T-cell (primary cell): ENCODE data around the gene CCL20. TPM values are rescaled to one million over a fixed set of nuclear protein-coding genes. Genes with fewer than 3 reads are reported as not detected.
A peak's percentile ranks its signal among the peaks of the same experiment; 100 is the strongest.
"Not testable (repeated sequence)": the region's sequence is repeated elsewhere in the genome, so short reads cannot be mapped to it uniquely, and the experiment has no call there.

Experiments
- ATAC-seq, 4 experiments: fragments of 200-7000 bp in 3 of 4; fragments of 150-1000 bp in 1 of 4; cut with Tn5 transposase; replicated peaks in 1 of 4; 1 replicate in 3 of 4; 2 replicates in 1 of 4; pipeline ENCODE4 v1.10.0; 2021; ENCODE audit warnings: moderate library complexity in 3 of 4, mild to moderate bottlenecking in 2 of 4, moderate number of reproducible peaks in 1 of 4
- CTCF ChIA-PET, 2 donors: fragments of 300-600 bp; sonication (Branson Sonifier 250); formaldehyde crosslinking; loops; one replicate each; lab custom pipeline; 2022; ENCODE audit warnings: antibody characterized with exemption in 2 of 2; lab: Charles Lee
- POLR2A ChIA-PET, 2 donors: fragments of 300-600 bp; sonication (Branson Sonifier 250); formaldehyde crosslinking; loops; one replicate each; lab custom pipeline; 2022; ENCODE audit warnings: antibody characterized with exemption in 2 of 2; lab: Charles Lee
- DNase-seq, 35 experiments: peaks; one replicate each; pipeline versions ENCODE4 v3.0.0 to v3.0.0-alpha.2; 2013 to 2023
- H3K27ac ChIP-seq: one replicate; pipeline ENCODE4 v1.5.1; 2013; ENCODE audit warnings: low read length
- H3K27me3 ChIP-seq, 2 experiments: replicated peaks in 1 of 2; 1 replicate in 1 of 2; 2 replicates in 1 of 2; pipeline versions ENCODE4 v1.6.1 to v1.7.0; 2013; ENCODE audit warnings: low read length in 1 of 2, mixed read lengths in 1 of 2; ENCODE audit not compliant: control insufficient read depth in 2 of 2, insufficient read depth in 2 of 2; ENCODE audit errors: extremely low read depth in 1 of 2
- H3K36me3 ChIP-seq, 2 donors: 1 replicate in 1 of 2; 2 replicates in 1 of 2; pipeline versions ENCODE4 v1.6.1 to v1.7.0; 2013; ENCODE audit warnings: low read length in 1 of 2; ENCODE audit not compliant: control insufficient read depth in 2 of 2, insufficient read depth in 1 of 2; ENCODE audit errors: extremely low read depth in 1 of 2
- H3K4me1 ChIP-seq, 2 experiments: 1 replicate in 1 of 2; 2 replicates in 1 of 2; pipeline versions ENCODE4 v1.6.1 to v1.7.0; 2013; ENCODE audit warnings: low read length in 2 of 2, mixed read lengths in 1 of 2; ENCODE audit not compliant: insufficient read depth in 2 of 2, control insufficient read depth in 1 of 2; ENCODE audit errors: extremely low read depth in 1 of 2
- H3K4me3 ChIP-seq, 2 donors: 1 replicate in 1 of 2; 2 replicates in 1 of 2; pipeline versions ENCODE4 v1.5.1 to v1.7.0; 2013; ENCODE audit warnings: mild to moderate bottlenecking in 2 of 2, low read length in 1 of 2, moderate library complexity in 1 of 2; ENCODE audit not compliant: control insufficient read depth in 1 of 2; ENCODE audit errors: extremely low read depth in 1 of 2
- H3K9me3 ChIP-seq: 2 replicates; pipeline ENCODE4 v1.7.0; 2013
- H3K27ac Mint-ChIP-seq, 2 donors: one replicate each; pipeline ENCODE4 v1.8.0; 2020 to 2021; ENCODE audit warnings: mild to moderate bottlenecking in 2 of 2, mixed read lengths in 2 of 2
- H3K27me3 Mint-ChIP-seq, 2 donors: one replicate each; pipeline ENCODE4 v1.8.0; 2021 to 2022; ENCODE audit warnings: mixed read lengths in 2 of 2
- H3K36me3 Mint-ChIP-seq: one replicate; pipeline ENCODE4 v1.8.0; 2021; ENCODE audit warnings: mixed read lengths
- H3K4me1 Mint-ChIP-seq, 3 donors: one replicate each; pipeline ENCODE4 v1.8.0; 2020 to 2022; ENCODE audit warnings: mixed read lengths in 3 of 3, mild to moderate bottlenecking in 1 of 3
- H3K4me3 Mint-ChIP-seq, 3 donors: one replicate each; pipeline ENCODE4 v1.8.0; 2020 to 2022; ENCODE audit warnings: mild to moderate bottlenecking in 3 of 3, mixed read lengths in 3 of 3, moderate library complexity in 3 of 3
- H3K9me3 Mint-ChIP-seq, 3 donors: one replicate each; pipeline ENCODE4 v1.8.0; 2020 to 2022; ENCODE audit warnings: mixed read lengths in 3 of 3
- WGBS: methylation state at CpG from one replicate; pipeline ENCODE4 v1.1.5; 2013; ENCODE audit warnings: missing lambda C conversion rate; ENCODE audit not compliant: insufficient coverage; 5-methylcytosine and 5-hydroxymethylcytosine counted together
- total RNA-seq, 35 experiments: library from RNA in 6 of 35; stranded (reverse) in 6 of 35; fragments of 120-200 nt in 1 of 35; gene quantifications; one replicate each; pipeline versions ENCODE4 v1.2.1 to v1.2.4 and lab custom pipeline; 2013 to 2026

CCL20 gene
- total RNA-seq, 5 donors from 2014 or later (not counting 1 experiment from before 2014, with no cell fraction given), result 1.8 to 3.0 (median 1.9) TPM; not detected in 2

DNA sequence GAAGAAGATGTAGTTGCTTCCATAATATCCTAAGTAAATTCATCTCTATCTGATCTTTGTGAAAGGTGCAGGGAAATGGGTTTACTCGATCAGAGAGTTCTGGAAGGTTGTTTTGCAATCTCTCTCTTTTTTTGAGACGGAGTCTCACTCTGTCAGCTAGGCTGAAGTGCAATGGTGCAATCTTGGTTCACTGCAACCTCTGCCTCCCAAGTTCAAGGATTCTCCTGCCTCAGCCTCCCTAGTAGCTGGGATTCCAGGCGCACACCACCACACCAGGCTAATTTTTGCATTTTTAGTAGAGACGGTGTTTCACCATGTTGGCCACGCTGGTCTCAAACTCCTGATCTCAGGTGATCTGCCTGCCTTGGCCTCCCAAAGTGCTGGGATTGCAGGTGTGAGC lies 16.9 kb upstream of the CCL20 start:
- H3K4me3 Mint-ChIP-seq, H3K4me1 Mint-ChIP-seq, H3K36me3 Mint-ChIP-seq, ATAC-seq, POLR2A ChIA-PET, H3K36me3 ChIP-seq, H3K27ac ChIP-seq, H3K9me3 ChIP-seq, CTCF ChIA-PET, H3K4me3 ChIP-seq, H3K27ac Mint-ChIP-seq, H3K4me1 ChIP-seq, DNase-seq, H3K27me3 ChIP-seq, H3K27me3 Mint-ChIP-seq, H3K9me3 Mint-ChIP-seq: not testable (repeated sequence)
- WGBS, result 95% methylated on average over 3 of the region's 5 CpGs

GRCh38 chr2:227799202-227799601 lies 14.4 kb upstream of the CCL20 start:
- H3K27me3 Mint-ChIP-seq, result peaks cover 0 to 10% of the 10 kb centered on the region in 2 donors
- Histone ChIP-seq H3K4me3 (no peak overlapping the region), H3K4me1 (no peaks in the 10 kb centered on the region), H3K36me3 (no peaks in the 10 kb centered on the region), H3K9me3 (no peaks in the 10 kb centered on the region), H3K27me3 (peaks cover 0 to 4% of the 10 kb centered on the region in 2 experiments), H3K27ac (no peak overlapping the region)
- DNase-seq, result no peak
- H3K4me3 Mint-ChIP-seq, result no peak overlapping the region
- no peaks in the 10 kb centered on the region for H3K4me1 Mint-ChIP-seq
- no peak overlapping the region for H3K27ac Mint-ChIP-seq
- CTCF ChIA-PET, result no interaction called here
- no peak for ATAC-seq
- no CpG with 5 or more reads among the region's 3 CpGs for WGBS
- no peaks in the 10 kb centered on the region for H3K36me3 Mint-ChIP-seq
- no peaks in the 10 kb centered on the region for H3K9me3 Mint-ChIP-seq
- POLR2A ChIA-PET, result no interaction called here

- CTCF ChIA-PET, result no interaction called here
- ATAC-seq, result no peak
Observed at GRCh38 chr2:227802882-227803281, 10.8 kb upstream of the CCL20 start.

DNA sequence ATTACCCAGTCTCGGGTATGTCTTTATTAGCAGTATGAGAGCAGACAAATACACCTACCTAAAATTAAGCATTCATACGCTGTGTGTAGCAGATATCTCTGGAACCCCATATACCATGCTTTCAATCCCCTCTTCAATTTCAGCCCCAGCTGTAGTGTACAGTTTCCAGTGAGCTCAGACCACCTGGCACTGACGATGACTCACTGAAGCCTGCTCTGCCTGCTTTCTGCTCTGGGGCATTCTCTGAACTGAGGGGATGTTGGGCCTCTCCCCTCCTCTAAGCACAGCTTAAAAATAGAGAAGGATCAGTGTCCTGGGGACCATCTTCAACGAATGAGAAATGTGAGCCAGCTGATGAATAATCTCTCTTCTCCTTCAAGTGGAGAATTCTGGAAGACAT lies 8.7 kb upstream of the CCL20 start:
- ChIA-PET CTCF (interaction anchor here in 1 of 2 donors (1.0 kb wide), 1 partner anchor 57 kb away, joined by 5 read pairs; no protein-coding TSS in a partner anchor), POLR2A (no interaction called here)
- peaks cover 0 to 6% of the 10 kb centered on the region in 2 experiments for H3K4me1 ChIP-seq
- H3K27me3 ChIP-seq, result no peaks in the 10 kb centered on the region
- Mint-ChIP-seq H3K36me3 (no peaks in the 10 kb centered on the region), H3K4me3 (no peak overlapping the region), H3K9me3 (peaks cover 0 to 4% (median 0%) of the 10 kb centered on the region in 3 donors), H3K27ac (peak overlapping the region in 1 of 2 donors; percentile 74), H3K27me3 (peaks cover 0 to 18% of the 10 kb centered on the region in 2 donors), H3K4me1 (peaks cover 0 to 8% (median 3%) of the 10 kb centered on the region in 3 donors)
- H3K27ac ChIP-seq, result peak overlapping the region; percentile 53
- WGBS, result 100% methylated on average over 2 of the region's 4 CpGs
- no peaks in the 10 kb centered on the region for H3K9me3 ChIP-seq
- DNase-seq, result no peak
- H3K4me3 ChIP-seq, result no peak overlapping the region
- H3K36me3 ChIP-seq, result no peaks in the 10 kb centered on the region
- ATAC-seq, result no peak

More at GRCh38 chr2:227802882-227803281, 10.8 kb upstream of the CCL20 start:
- Mint-ChIP-seq H3K36me3 (no peaks in the 10 kb centered on the region), H3K4me1 (peaks cover 0 to 8% (median 3%) of the 10 kb centered on the region in 3 donors), H3K4me3 (no peak overlapping the region), H3K9me3 (peaks cover 0 to 4% (median 0%) of the 10 kb centered on the region in 3 donors), H3K27me3 (peaks cover 0 to 18% of the 10 kb centered on the region in 2 donors), H3K27ac (no peak overlapping the region)
- no CpG with 5 or more reads among the region's 2 CpGs for WGBS
- POLR2A ChIA-PET, result no interaction called here
- no peak overlapping the region for H3K27ac ChIP-seq
- H3K4me1 ChIP-seq, result peaks cover 0 to 6% of the 10 kb centered on the region in 2 experiments
- H3K27me3 ChIP-seq, result no peaks in the 10 kb centered on the region
- no peak overlapping the region for H3K4me3 ChIP-seq
- no peaks in the 10 kb centered on the region for H3K36me3 ChIP-seq
- H3K9me3 ChIP-seq, result no peaks in the 10 kb centered on the region
- DNase-seq, result no peak

DNA sequence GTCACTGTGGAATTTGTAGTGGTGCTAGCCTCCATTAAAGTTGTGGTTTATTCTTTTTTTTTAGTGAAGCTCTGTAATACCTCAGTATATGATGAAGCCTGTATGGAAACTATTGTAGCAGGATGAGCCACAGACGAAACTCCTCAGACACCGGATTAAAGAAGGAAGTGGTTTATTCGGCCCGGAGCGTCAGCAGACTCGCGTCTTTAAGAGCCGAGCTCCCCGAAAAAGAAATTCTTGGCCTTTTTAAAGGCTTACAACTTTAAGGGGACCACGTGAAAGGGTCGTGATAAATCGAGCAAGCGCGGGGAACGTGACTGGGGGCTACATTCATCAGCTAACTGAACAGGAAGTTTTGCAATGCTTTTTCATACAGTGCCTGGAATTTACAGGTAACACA lies 8.1 kb upstream of the CCL20 start:
- H3K4me3 ChIP-seq, result peak overlapping the region; percentile 27 to 46
- POLR2A ChIA-PET, result interaction anchor here in 1 of 2 donors (0.6 to 1.4 kb wide), 2 partner anchors 11 to 50 kb away, joined by 3 to 6 read pairs; no protein-coding TSS in a partner anchor
- DNase-seq, result peak in 18 of 35 experiments; percentile 8 to 61 (median 26)
- Mint-ChIP-seq H3K27me3 (peaks cover 0 to 17% of the 10 kb centered on the region in 2 donors), H3K4me1 (peaks cover 0 to 8% (median 3%) of the 10 kb centered on the region in 3 donors), H3K9me3 (peaks cover 0 to 4% (median 0%) of the 10 kb centered on the region in 3 donors), H3K36me3 (no peaks in the 10 kb centered on the region), H3K4me3 (peak overlapping the region; percentile 49 to 69 (median 58)), H3K27ac (peak overlapping the region; percentile 41 to 74)
- H3K27ac ChIP-seq, result peak overlapping the region; percentile 66
- no peaks in the 10 kb centered on the region for H3K9me3 ChIP-seq
- no peaks in the 10 kb centered on the region for H3K36me3 ChIP-seq
- WGBS, result 38% methylated on average over 11 of the region's 15 CpGs
- peaks cover 0 to 6% of the 10 kb centered on the region in 2 experiments for H3K4me1 ChIP-seq
- CTCF ChIA-PET, result interaction anchor here in 1 of 2 donors (1.0 kb wide), 1 partner anchor 57 kb away, joined by 5 read pairs; no protein-coding TSS in a partner anchor
- ATAC-seq, result peak in 2 of 4 experiments; percentile 29 to 35
- no peaks in the 10 kb centered on the region for H3K27me3 ChIP-seq

DNA sequence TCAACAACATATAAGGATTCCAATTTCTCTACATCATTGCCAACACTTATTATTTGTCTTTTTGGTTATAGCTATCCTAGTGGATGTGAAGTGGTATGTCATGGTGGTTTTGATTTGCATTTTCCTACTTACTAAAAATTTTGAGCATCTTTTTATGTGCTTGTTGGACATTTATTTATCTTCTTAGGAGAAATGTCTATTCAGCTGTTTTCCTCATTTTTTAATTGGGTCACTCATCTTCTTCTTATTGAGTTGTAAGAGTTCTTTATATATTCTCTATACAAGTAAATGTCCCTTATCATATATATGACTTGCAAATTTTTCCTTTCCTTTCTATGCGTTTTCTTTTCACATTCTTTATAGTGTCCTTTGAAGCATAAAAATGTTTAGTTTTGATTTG lies 4.7 kb upstream of the CCL20 start:
- no peak for ATAC-seq
- Histone ChIP-seq H3K4me1 (peaks cover 0 to 11% of the 10 kb centered on the region in 2 experiments), H3K27me3 (no peaks in the 10 kb centered on the region), H3K4me3 (no peak overlapping the region), H3K9me3 (no peaks in the 10 kb centered on the region), H3K36me3 (no peaks in the 10 kb centered on the region), H3K27ac (no peak overlapping the region)
- ChIA-PET CTCF (no interaction called here), POLR2A (no interaction called here)
- peaks cover 0 to 4% (median 0%) of the 10 kb centered on the region in 3 donors for H3K9me3 Mint-ChIP-seq
- no CpG with 5 or more reads among the region's 1 CpG for WGBS
- no peak overlapping the region for H3K27ac Mint-ChIP-seq
- H3K4me3 Mint-ChIP-seq, result no peak overlapping the region
- DNase-seq, result no peak
- H3K27me3 Mint-ChIP-seq, result peaks cover 4 to 20% of the 10 kb centered on the region in 2 donors
- H3K36me3 Mint-ChIP-seq, result no peaks in the 10 kb centered on the region
- H3K4me1 Mint-ChIP-seq, result peaks cover 0 to 17% (median 3%) of the 10 kb centered on the region in 3 donors
